Body of pancreas (tissue), 4 donors: Measurements from ENCODE around the gene SPATA31D4.

Experiments used
- CTCF ChIP-seq, 7 experiments: fragments of 450-650 bp in 4 of 7; fragments of 200-600 bp in 3 of 7; sonication (generic) in 3 of 7; IDR thresholded peaks; one replicate each; pipeline ENCODE4 v1.5.1; 2016 to 2019; ENCODE audit warnings: antibody characterized with exemption in 7 of 7
- POLR2A ChIP-seq, 3 donors: fragments of 450-650 bp; IDR thresholded peaks; one replicate each; pipeline ENCODE4 v1.6.1; 2016; ENCODE audit warnings: antibody characterized with exemption in 3 of 3, mild to moderate bottlenecking in 2 of 3

DNA sequence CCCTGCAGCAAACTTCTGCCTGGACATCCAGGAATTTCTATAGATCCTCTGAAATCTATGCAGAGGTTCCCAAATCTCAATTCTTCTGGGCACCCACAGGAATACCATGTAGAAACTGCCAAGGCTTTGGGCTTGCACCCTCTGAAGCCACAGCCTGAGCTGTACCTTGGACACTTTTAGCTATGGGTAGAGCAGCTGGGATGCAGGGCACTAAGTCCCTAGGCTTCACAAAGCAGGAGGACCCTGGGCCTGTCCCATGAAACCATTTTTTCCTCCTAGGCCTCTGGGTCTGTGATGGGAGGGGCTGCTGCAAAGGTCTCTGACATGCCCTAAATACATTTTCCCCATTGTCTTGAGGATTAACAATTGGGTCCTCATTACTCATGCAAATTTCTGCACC, 27.4 kb downstream of the SPATA31D4 start:
- no peak for TF ChIP-seq CTCF (IDR thresholded peaks at IDR 0.05)
- TF ChIP-seq POLR2A (IDR thresholded peaks at IDR 0.05): no peak
